Neural progenitor cell (in vitro differentiated cells): ENCODE data around the gene RARA. TPM values are rescaled to one million over a fixed set of nuclear protein-coding genes. Genes with fewer than 3 reads are reported as not detected.

Experiments
- DNase-seq: peaks from one replicate; pipeline ENCODE4 v3.0.0-alpha.2; 2016; ENCODE audit warnings: low spot score
- H2AFZ ChIP-seq: fragments of 200-600 bp; sonication (generic); replicated peaks from 2 replicates; pipeline ENCODE4 v1.6.1; 2016; ENCODE audit warnings: antibody characterized with exemption
- H3F3A ChIP-seq: fragments of 200-600 bp; sonication (generic); 2 replicates; pipeline ENCODE4 v1.6.1; 2016; ENCODE audit warnings: antibody characterized with exemption, low read depth
- H3K27ac ChIP-seq: fragments of 200-600 bp; sonication (generic); 2 replicates; pipeline ENCODE4 v1.5.1; 2016; ENCODE audit warnings: mild to moderate bottlenecking
- H3K27me3 ChIP-seq: fragments of 200-600 bp; sonication (generic); 2 replicates; pipeline ENCODE4 v1.6.1; 2016; ENCODE audit warnings: mild to moderate bottlenecking, moderate library complexity
- H3K36me3 ChIP-seq: fragments of 200-600 bp; sonication (generic); 2 replicates; pipeline ENCODE4 v1.5.1; 2016
- H3K4me1 ChIP-seq: fragments of 200-600 bp; sonication (generic); 2 replicates; pipeline ENCODE4 v1.6.1; 2016; ENCODE audit warnings: mixed run types
- H3K4me2 ChIP-seq: fragments of 200-600 bp; sonication (generic); 2 replicates; pipeline ENCODE4 v1.6.1; 2016
- H3K4me3 ChIP-seq: fragments of 200-600 bp; sonication (generic); 2 replicates; pipeline ENCODE4 v1.5.1; 2016
- H3K79me2 ChIP-seq: fragments of 200-600 bp; sonication (generic); 2 replicates; pipeline ENCODE4 v1.6.1; 2016; ENCODE audit warnings: low read depth
- H3K9ac ChIP-seq: fragments of 200-600 bp; sonication (generic); 2 replicates; pipeline ENCODE4 v1.6.1; 2016
- H3K9me3 ChIP-seq: fragments of 200-600 bp; sonication (generic); 2 replicates; pipeline ENCODE4 v1.5.1; 2016; ENCODE audit warnings: low read depth
- H4K20me1 ChIP-seq: fragments of 200-600 bp; sonication (generic); 2 replicates; pipeline ENCODE4 v1.6.1; 2016; ENCODE audit warnings: low read depth
- H3K27ac Mint-ChIP-seq: 3 replicates; pipeline ENCODE4 v1.8.0; 2021; ENCODE audit warnings: mixed read lengths
- H3K27me3 Mint-ChIP-seq: 2 replicates; pipeline ENCODE4 v1.8.0; 2022; ENCODE audit warnings: low read depth, mild to moderate bottlenecking, inconsistent platforms, moderate library complexity, mixed read lengths; ENCODE audit not compliant: insufficient read depth
- H3K36me3 Mint-ChIP-seq: 3 replicates; pipeline ENCODE4 v1.8.0; 2021; ENCODE audit warnings: mixed read lengths
- H3K4me1 Mint-ChIP-seq: 3 replicates; pipeline ENCODE4 v1.8.0; 2021; ENCODE audit warnings: mixed read lengths
- H3K4me3 Mint-ChIP-seq: 3 replicates; pipeline ENCODE4 v1.8.0; 2021; ENCODE audit warnings: mild to moderate bottlenecking, moderate library complexity, mixed read lengths
- H3K9me3 Mint-ChIP-seq: 3 replicates; pipeline ENCODE4 v1.8.0; 2020; ENCODE audit warnings: mixed read lengths
- CTCF ChIP-seq: fragments of 200-600 bp; sonication (generic); IDR thresholded peaks from 2 replicates; pipeline ENCODE4 v1.5.1; 2017; ENCODE audit warnings: antibody characterized with exemption, mild to moderate bottlenecking
- EZH2 ChIP-seq: fragments of 200-600 bp; sonication (generic); IDR thresholded peaks from 2 replicates; pipeline ENCODE4 v1.6.1; 2017; ENCODE audit warnings: antibody characterized with exemption, mild to moderate bottlenecking, moderate library complexity
- EZH2phosphoT487 ChIP-seq: fragments of 200-600 bp; sonication (generic); IDR thresholded peaks from 2 replicates; pipeline ENCODE4 v1.6.1; 2017; ENCODE audit warnings: antibody characterized with exemption
- total RNA-seq: library from RNA; depleted of rRNA; stranded (reverse); fragments of >200 nt; gene quantifications from 2 replicates; pipeline ENCODE4 v1.2.3, GENCODE V29; 2015; ENCODE audit warnings: low replicate concordance

Gene RARA
- total RNA-seq, 1 donor from 2014 or later = 9.0 TPM

GRCh38 chr17:40362696-40363110 is 53.7 kb downstream of the RARA start:
- H3K27me3 Mint-ChIP-seq = peaks cover 23% of the 10 kb centered on the region
- Histone ChIP-seq H3F3A (peaks cover 9% of the 10 kb centered on the region), H3K4me3 (peak overlapping the region; percentile 58), H3K4me1 (peaks cover 4% of the 10 kb centered on the region), H3K9me3 (no peaks in the 10 kb centered on the region), H2AFZ (no peak overlapping the region), H3K4me2 (peak overlapping the region; percentile 99), H3K27ac (no peak overlapping the region), H3K27me3 (peaks cover 55% of the 10 kb centered on the region), H4K20me1 (no peaks in the 10 kb centered on the region), H3K79me2 (no peaks in the 10 kb centered on the region), H3K36me3 (no peaks in the 10 kb centered on the region), H3K9ac (no peak overlapping the region)
- peak; percentile 26 for TF ChIP-seq EZH2phosphoT487
- peak; percentile 80 for TF ChIP-seq CTCF
- no peak for TF ChIP-seq EZH2
- peak overlapping the region; percentile 77 for H3K4me3 Mint-ChIP-seq
- peak; percentile 92 for DNase-seq
- peaks cover 13% of the 10 kb centered on the region for H3K4me1 Mint-ChIP-seq
- H3K27ac Mint-ChIP-seq = no peak overlapping the region
- no peaks in the 10 kb centered on the region for H3K36me3 Mint-ChIP-seq
- H3K9me3 Mint-ChIP-seq = no peaks in the 10 kb centered on the region

GRCh38 chr17:40363111-40363827 is 54.3 kb downstream of the RARA start:
- peak overlapping the region; percentile 83 for H2AFZ ChIP-seq
- no peaks in the 10 kb centered on the region for H3K9me3 ChIP-seq
- no peaks in the 10 kb centered on the region for H3K79me2 ChIP-seq
- Mint-ChIP-seq H3K4me3 (peak overlapping the region; percentile 82), H3K27ac (no peak overlapping the region), H3K4me1 (peaks cover 13% of the 10 kb centered on the region), H3K27me3 (peaks cover 24% of the 10 kb centered on the region), H3K36me3 (no peaks in the 10 kb centered on the region), H3K9me3 (no peaks in the 10 kb centered on the region)
- no peaks in the 10 kb centered on the region for H3K36me3 ChIP-seq
- TF ChIP-seq CTCF (no peak), EZH2 (peak; percentile 53), EZH2phosphoT487 (peak; percentile 22)
- peaks cover 55% of the 10 kb centered on the region for H3K27me3 ChIP-seq
- H4K20me1 ChIP-seq = no peaks in the 10 kb centered on the region
- peaks cover 6% of the 10 kb centered on the region for H3F3A ChIP-seq
- peak overlapping the region; percentile 99 for H3K4me2 ChIP-seq
- no peak overlapping the region for H3K27ac ChIP-seq
- DNase-seq = peak; percentile 63
- no peak overlapping the region for H3K9ac ChIP-seq
- H3K4me3 ChIP-seq = peak overlapping the region; percentile 58
- peaks cover 4% of the 10 kb centered on the region for H3K4me1 ChIP-seq

GRCh38 chr17:40364121-40364861 is 55.3 kb downstream of the RARA start, which contains the start of gene GJD3:
Gene GJD3 (minus strand): TSS chr17:40364737. CDS start chr17:40363815, 922 bp downstream.
- Mint-ChIP-seq H3K9me3 (no peaks in the 10 kb centered on the region), H3K4me3 (peak within 1 kb of the TSS; percentile 82), H3K27me3 (peaks cover 24% of the 10 kb centered on the region), H3K4me1 (peaks cover 10% of the 10 kb centered on the region), H3K27ac (no peak within 1 kb of the TSS), H3K36me3 (no peaks in the 10 kb centered on the region)
- Histone ChIP-seq H3K4me3 (peak within 1 kb of the TSS; percentile 58), H3F3A (no peaks in the 10 kb centered on the region), H3K9ac (no peak within 1 kb of the TSS), H3K27ac (no peak within 1 kb of the TSS), H3K79me2 (no peaks in the 10 kb centered on the region), H3K36me3 (no peaks in the 10 kb centered on the region), H3K4me2 (peak within 1 kb of the TSS; percentile 99), H3K9me3 (no peaks in the 10 kb centered on the region), H3K27me3 (peaks cover 51% of the 10 kb centered on the region), H4K20me1 (no peaks in the 10 kb centered on the region), H2AFZ (peak within 1 kb of the TSS; percentile 83), H3K4me1 (peaks cover 4% of the 10 kb centered on the region)
- no peak for TF ChIP-seq EZH2
- TF ChIP-seq EZH2phosphoT487 = no peak
- TF ChIP-seq CTCF = no peak
- peak; percentile 57 for DNase-seq
